Stimulated activated CD4-positive, alpha-beta T cell treated with anti-CD3 and anti-CD28 coated beads, Interleukin-2, amount 100 ng/mL, for 48 hours (primary cell): Measurements from ENCODE around the gene ELMO1.
"Not testable (repeated sequence)": the region's sequence is repeated elsewhere in the genome, so short reads cannot be mapped to it uniquely, and the experiment has no call there.

Experiments used
- DNase-seq, 2 donors: peaks; one replicate each; pipeline ENCODE4 v3.0.0-alpha.2; 2020

ELMO1 gene

DNA sequence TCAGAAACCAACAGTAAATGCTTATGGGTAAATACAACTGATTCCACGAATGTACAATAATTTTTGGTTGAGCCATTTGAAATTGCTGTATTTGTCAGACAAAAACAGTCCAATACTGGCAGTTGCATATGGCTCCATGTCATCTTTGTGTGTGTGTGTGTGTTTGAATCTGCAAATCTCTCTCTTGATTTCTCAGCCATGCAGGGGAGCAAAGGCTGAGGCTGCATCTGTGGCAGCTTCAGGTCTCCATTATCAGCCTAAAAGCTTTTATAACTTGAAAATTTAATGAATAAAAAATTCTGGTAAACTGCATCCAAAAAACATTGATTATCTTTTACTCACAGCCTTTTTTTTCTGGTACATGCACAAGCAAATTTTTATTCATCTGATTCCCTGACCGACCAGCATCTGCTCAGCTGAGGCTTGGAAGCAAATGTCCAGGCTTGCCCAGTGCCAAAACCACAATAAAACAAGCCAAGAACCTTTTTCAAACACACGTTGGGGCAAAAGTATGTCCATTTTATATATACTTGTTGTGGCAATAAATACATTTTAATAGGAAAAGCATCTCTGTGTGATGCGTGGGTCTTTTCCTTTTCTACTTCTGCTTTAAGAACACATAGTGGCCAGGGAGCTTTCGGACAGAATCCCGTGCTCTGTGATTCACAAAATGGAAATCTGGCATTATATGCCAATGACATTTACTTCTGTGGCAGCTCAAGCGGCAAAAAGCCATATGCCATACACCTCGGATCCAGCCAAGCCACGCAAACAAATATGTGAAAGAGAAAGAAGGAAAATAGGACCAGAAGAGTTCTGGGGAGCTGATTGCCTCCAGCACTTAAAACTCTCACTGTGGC lies 448.8 kb downstream of the ELMO1 start:
- DNase-seq, result no peak

- DNase-seq, result no peak
These were observed 452.9 kb downstream of the ELMO1 start for GRCh38 chr7:36995776-36996175.

GRCh38 chr7:36994456-36995112 lies 454.1 kb downstream of the ELMO1 start:
- no peak for DNase-seq

DNA sequence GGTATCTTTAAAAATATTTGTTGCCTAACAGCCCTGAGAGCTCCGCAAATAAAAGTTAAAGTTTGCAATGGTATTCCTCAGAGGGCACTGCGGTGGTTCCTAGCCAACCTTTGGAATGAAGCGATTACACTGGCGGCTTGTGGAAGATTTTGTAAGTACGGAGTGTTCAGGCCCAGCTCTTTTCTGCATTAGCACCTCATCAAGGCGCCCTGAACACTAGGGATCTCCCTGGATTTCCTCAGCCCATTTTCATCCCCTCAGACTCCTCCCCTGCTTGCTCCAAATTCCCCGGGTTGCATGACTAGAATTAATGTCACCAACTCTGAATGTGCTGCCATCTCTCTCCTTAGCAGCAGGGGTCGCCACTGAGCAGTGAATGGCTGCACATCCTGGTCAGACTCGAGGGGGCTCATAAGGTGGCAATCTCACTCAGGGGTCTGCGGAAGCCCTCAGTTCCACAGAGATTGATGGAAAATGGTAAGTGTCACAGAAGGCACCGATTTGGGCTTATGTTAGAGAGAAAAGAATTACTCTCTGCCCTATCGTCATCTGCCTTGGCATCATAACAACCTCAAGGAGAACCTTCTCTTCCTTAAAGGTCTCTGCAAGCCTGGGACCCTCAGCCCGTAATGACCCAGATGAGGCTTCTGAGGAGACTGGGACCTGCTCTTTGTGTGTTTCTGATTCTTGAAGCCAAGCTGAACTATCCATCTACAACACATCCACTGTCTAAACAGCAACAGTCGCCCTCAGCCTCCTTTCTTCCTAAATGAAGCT lies 461.5 kb downstream of the ELMO1 start:
- peak; percentile 64 to 70 for DNase-seq

DNA sequence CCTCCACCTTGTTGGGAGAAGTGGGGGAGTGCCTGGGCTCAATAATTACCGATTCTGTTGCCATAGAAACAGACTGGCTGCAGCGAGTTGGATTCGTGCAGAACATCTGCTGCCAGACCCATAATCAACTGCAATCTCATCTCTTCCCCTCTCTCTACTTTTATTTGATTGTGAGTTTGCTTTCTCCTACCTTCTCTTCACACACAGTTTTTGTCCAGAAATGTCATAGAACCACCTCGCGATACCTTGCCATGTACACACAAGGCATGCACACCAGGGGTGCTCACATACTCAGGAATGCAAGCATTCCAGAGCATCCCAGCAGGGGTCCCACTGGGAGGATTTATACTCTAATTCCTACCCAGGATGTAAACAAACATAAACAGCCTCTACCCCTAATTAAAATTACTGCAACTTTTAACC lies 462.1 kb downstream of the ELMO1 start:
- no peak for DNase-seq

GRCh38 chr7:36985866-36986400 lies 462.7 kb downstream of the ELMO1 start:
- no peak for DNase-seq

- no peak for DNase-seq
These were observed 463.3 kb downstream of the ELMO1 start for GRCh38 chr7:36985316-36985715.

DNA sequence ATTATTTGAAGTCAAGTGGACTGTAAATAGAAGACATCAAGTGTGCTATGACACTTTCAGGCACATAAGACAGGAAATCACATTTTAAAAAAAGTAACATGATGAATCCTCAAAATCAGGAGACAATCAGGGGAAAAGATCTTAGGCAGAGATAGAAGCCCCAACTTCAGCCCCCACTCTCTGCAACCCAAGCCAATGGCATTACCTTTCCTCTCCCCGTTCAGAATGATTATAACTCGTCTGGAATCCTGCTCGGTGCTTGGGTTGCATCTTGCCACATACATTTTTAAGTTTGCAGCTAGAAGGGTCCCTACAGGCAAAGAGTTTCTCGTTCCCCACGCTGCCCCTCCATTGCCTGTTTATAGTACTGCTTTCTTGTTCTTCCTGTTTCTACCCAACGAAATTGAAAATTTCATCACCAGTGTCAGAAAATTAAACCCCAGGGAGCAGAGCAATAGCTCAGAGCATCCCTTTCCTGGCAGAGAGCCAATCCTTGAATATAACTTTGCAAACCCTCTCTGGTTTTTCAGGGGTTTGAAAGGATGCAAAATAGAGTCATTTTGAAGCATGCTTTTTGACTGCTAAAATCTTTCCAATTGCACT lies 463.9 kb downstream of the ELMO1 start:
- DNase-seq, result no peak

DNA sequence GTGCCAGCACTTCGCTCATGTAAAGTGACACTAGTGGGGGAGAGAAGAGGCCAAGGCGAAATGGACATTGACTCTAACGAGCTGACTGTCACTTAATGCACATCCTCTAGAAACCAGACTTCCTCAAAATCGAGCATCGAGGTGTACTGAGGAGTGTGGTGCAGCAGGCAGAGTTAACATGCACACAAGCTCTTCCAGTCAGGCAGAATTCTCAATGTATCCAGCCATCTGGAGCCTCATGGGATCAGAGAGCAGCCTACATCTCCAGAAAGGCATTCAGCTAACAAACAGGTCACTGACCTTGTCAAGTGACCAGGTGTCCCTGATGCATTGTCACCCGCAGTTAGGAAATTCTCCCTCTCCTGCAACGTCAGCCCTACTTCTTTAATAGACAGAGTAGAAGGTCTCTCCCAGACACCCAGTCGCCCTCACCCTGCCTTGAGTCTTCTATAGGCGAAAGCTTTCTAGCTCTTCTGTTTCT lies 464.6 kb downstream of the ELMO1 start:
- no peak for DNase-seq

- no peak for DNase-seq
These were observed 465.9 kb downstream of the ELMO1 start for GRCh38 chr7:36982766-36983165.

GRCh38 chr7:36979810-36980248 lies 468.8 kb downstream of the ELMO1 start:
- no peak for DNase-seq

DNA sequence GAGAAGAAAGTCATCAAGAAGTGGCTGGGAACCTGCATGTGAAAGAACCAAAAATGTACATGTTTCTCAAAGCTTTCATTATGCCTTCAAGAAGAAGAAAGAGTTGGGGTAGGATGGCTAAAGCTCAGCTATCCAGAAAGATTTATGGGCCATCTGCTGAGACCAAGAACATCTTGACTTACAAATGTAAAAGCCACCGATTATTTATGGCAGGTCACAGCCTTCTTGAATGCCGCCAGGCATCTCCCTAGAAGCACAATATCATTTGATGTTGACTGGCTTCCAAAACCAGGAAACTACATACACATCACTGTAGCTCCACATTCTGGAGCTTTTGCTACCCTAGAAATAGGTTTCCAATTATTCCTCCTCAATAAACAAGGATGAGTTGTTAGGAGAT lies 470.2 kb downstream of the ELMO1 start:
- no peak for DNase-seq

- no peak for DNase-seq
These were observed 470.8 kb downstream of the ELMO1 start for GRCh38 chr7:36977878-36978277.

DNA sequence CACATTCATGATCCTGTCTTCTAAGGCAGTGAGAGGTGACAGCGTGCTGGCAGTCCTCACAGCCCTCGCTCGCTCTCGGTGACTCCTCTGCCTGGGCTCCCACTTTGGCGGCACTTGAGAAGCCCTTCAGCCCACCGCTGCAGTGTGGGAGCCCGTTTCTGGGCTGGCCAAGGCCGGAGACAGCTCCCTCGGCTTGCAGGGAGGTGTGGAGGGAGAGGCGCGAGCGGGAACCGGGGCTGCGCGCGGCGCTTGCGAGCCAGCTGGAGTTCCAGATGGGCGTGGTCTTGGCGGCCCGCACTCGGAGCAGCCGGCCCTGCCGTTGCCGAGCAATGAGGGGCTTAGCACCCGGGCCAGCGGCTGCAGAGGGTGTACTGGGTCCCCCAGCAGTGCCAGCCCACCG lies 475.1 kb downstream of the ELMO1 start:
- not testable (repeated sequence) for DNase-seq

DNA sequence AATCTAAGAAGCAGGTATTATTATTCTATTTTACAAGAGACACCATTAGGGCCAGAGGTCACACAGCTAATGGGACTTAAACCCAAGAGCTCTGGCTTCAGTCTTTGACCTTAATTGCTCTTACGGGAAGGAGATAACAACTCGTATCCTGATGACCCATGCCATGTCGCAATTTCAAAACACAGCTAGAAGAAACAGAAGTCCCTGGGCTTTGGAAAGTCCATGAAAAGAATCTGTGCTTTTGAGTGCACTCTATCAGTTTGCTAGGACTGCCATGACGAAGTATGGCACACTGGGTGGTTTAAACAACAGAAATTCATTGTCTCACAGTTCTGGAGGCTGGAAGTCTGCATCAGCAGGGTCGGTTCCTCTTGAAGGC lies 476.5 kb downstream of the ELMO1 start:
- no peak for DNase-seq

GRCh38 chr7:36971515-36972139 lies 477.0 kb downstream of the ELMO1 start:
- no peak for DNase-seq

DNA sequence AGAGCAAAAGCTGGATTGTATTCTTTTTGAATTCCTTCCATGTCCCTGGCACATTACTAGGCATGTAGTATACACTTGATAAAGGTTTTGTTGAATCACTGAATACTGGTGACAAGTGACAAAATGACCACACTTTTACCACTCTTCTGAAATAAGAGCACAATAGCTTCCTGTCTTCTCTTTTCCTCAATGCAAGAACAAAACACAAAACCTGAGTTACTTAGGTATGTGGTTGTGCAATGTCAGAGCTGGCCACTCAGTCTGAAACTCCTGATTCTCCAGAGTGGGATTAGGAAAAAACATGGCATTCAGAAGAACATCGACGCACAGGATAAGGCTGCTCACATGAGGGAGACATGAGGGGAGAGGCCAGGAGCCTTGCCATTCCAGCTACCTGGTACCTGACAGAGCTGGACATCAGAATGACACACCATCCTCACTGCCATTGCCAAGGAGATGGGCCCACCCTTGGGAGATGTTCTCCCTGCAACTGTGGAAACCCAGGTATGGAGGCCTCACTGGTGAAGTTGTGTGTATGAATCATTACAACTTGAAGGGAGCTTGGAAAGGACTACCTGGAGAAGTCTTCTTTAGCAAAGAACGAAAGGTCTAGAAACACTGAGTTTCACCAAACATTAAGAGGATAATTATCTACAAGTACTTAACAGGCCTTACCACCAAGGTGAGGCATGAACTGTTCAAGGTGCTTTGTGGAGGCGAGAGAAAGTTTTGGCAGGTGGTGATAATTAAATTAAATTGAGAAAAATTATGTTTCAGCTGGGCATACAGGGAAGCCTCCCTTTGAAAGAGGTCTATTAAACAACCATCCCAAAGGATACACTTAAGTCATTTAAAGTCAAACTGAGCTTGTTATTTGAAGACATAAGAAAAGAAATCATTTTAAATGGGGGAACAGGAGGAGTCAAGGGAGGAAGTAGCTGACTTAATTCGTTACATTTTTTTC lies 477.8 kb downstream of the ELMO1 start:
- DNase-seq, result no peak

DNA sequence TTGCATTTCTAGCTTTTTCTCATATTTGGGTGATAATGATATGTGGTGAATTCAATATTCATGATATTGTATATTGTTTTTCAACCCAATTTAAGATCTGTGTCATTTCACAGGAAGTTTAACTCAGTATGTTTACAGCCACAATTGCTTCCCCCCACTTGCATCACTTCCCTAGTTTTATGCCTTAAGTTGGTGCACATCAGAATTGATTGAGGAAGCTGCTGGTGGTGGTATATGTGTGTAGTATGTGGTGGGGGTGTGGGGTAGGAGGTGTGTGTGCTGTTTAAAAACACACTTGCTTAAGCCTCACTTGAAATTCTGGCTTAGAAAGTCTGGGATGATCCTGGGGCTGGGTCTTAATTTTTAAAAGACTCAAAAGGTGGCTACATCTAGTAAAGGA lies 479.3 kb downstream of the ELMO1 start:
- DNase-seq, result no peak

- DNase-seq, result no peak
These were observed 481.3 kb downstream of the ELMO1 start for GRCh38 chr7:36967387-36967786.

GRCh38 chr7:36966636-36967035 lies 482.0 kb downstream of the ELMO1 start:
- no peak for DNase-seq

DNA sequence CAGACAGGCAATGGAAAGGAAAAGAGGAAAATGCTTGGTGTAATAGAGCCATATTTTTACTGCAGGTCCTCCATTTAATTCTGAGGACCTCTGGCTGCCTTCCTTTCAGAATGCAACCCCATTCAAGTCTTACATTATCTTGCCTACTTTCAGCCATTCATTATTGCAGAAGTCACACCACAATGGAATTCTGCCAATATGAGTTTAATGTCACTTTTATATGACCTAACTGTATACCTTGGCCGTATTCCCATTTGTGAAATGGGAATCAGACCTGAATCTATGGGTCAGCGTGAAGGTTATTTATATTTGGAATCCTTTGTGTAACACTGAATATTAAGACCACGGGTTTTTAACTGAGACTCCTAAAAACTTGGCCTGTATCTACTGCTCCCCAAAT lies 482.6 kb downstream of the ELMO1 start:
- no peak for DNase-seq
